ENCODE data around the gene NLRC3.

NLRC3 gene

GRCh38 chr16:3546986-3547682 is 30.1 kb downstream of the NLRC3 start:
- no peak overlapping the region for H3K4me3 ChIP-seq (replicated peaks; ENCODE audit: insufficient read depth, low read length)
- no peaks in the 10 kb centered on the region for H3K27me3 ChIP-seq (ENCODE audit: insufficient read depth, poor library complexity, severe bottlenecking)
- no peak for DNase-seq (ENCODE audit: low read depth in 1 of 2, low spot score in 1 of 2)
- H3K27ac ChIP-seq (replicated peaks) = no peak overlapping the region
- TF ChIP-seq GABPA (IDR thresholded peaks at IDR 0.05; ENCODE audit: low read depth) (no peak), SPI1 (IDR thresholded peaks at IDR 0.05; ENCODE audit: borderline replicate concordance, low read depth) (no peak), CTCF (IDR thresholded peaks at IDR 0.05; ENCODE audit: insufficient read depth, low read length) (no peak)

GRCh38 chr16:3542601-3543373 is 34.4 kb downstream of the NLRC3 start:
- no peak for DNase-seq (ENCODE audit: low read depth in 1 of 2, low spot score in 1 of 2)
- H3K27ac ChIP-seq (replicated peaks) = no peak overlapping the region
- no peak overlapping the region for H3K4me3 ChIP-seq (replicated peaks; ENCODE audit: insufficient read depth, low read length)
- H3K27me3 ChIP-seq (ENCODE audit: insufficient read depth, poor library complexity, severe bottlenecking) = no peaks in the 10 kb centered on the region
- TF ChIP-seq GABPA (IDR thresholded peaks at IDR 0.05; ENCODE audit: low read depth) = no peak

GRCh38 chr16:3541527-3542155 is 35.6 kb downstream of the NLRC3 start:
- Histone ChIP-seq H3K27me3 (ENCODE audit: insufficient read depth, poor library complexity, severe bottlenecking) (no peaks in the 10 kb centered on the region), H3K27ac (replicated peaks) (no peak overlapping the region), H3K4me3 (replicated peaks; ENCODE audit: insufficient read depth, low read length) (no peak overlapping the region)
- no peak for DNase-seq (ENCODE audit: low read depth in 1 of 2, low spot score in 1 of 2)
- TF ChIP-seq REST (IDR thresholded peaks at IDR 0.05; ENCODE audit: insufficient replicate concordance, low read depth) (no peak), POLR2AphosphoS5 (IDR thresholded peaks at IDR 0.05; ENCODE audit: low read depth) (no peak), CTCF (IDR thresholded peaks at IDR 0.05; ENCODE audit: insufficient read depth, low read length) (no peak), GABPA (IDR thresholded peaks at IDR 0.05; ENCODE audit: low read depth) (no peak), SPI1 (IDR thresholded peaks at IDR 0.05; ENCODE audit: borderline replicate concordance, low read depth) (no peak)

GRCh38 chr16:3538222-3538621 is 39.0 kb downstream of the NLRC3 start:
- no peak overlapping the region for H3K27ac ChIP-seq (replicated peaks)
- TF ChIP-seq GABPA (IDR thresholded peaks at IDR 0.05; ENCODE audit: low read depth) (no peak), POLR2AphosphoS5 (IDR thresholded peaks at IDR 0.05; ENCODE audit: low read depth) (no peak), SPI1 (IDR thresholded peaks at IDR 0.05; ENCODE audit: borderline replicate concordance, low read depth) (no peak), REST (IDR thresholded peaks at IDR 0.05; ENCODE audit: insufficient replicate concordance, low read depth) (no peak)
- no peak overlapping the region for H3K4me3 ChIP-seq (replicated peaks; ENCODE audit: insufficient read depth, low read length)
- no peaks in the 10 kb centered on the region for H3K27me3 ChIP-seq (ENCODE audit: insufficient read depth, poor library complexity, severe bottlenecking)
- DNase-seq (ENCODE audit: low read depth in 1 of 2, low spot score in 1 of 2) = no peak

All from HL-60 (cell line).